OCI-LY7 (cell line): ENCODE results near the gene MTHFD2L. TPM values are rescaled to one million over a fixed set of nuclear protein-coding genes. Genes with fewer than 3 reads are reported as not detected.
"Not testable (repeated sequence)": the region's sequence is repeated elsewhere in the genome, so short reads cannot be mapped to it uniquely, and the experiment has no call there.

Experiments used
- BruUV-seq: library from RNA; stranded (reverse); fragments of 400-500 nt; replicated peaks from 2 replicates; lab custom pipeline; 2021; lab: Mats Ljungman, UMichigan
- CTCF ChIA-PET: fragments of 300-600 bp; sonication (Branson Sonifier 250); formaldehyde crosslinking; loops from one replicate; lab custom pipeline; 2022; ENCODE audit warnings: antibody characterized with exemption; ENCODE audit not compliant: unreplicated experiment; lab: Charles Lee
- POLR2A ChIA-PET: fragments of 300-600 bp; sonication (Branson Sonifier 250); formaldehyde crosslinking; loops from one replicate; lab custom pipeline; 2022; ENCODE audit warnings: antibody characterized with exemption; lab: Charles Lee
- DNase-seq: peaks from one replicate; pipeline ENCODE4 v3.0.0-alpha.2; 2015; ENCODE audit warnings: low spot score
- H2AFZ ChIP-seq: fragments of 200-600 bp; sonication (generic), shearing (Covaris generic); 2 replicates; pipeline ENCODE4 v1.6.1; 2014; ENCODE audit warnings: mild to moderate bottlenecking, antibody characterized with exemption, low read length, moderate library complexity
- H3K27ac ChIP-seq: fragments of 200-600 bp; sonication (generic); 2 replicates; pipeline ENCODE4 v1.5.1; 2014; ENCODE audit warnings: mixed run types, low read depth, mild to moderate bottlenecking, moderate library complexity, low read length, inconsistent platforms; ENCODE audit not compliant: poor library complexity, severe bottlenecking
- H3K36me3 ChIP-seq: fragments of 200-600 bp; sonication (generic); 2 replicates; pipeline ENCODE4 v1.6.1; 2014; ENCODE audit warnings: mild to moderate bottlenecking, antibody characterized with exemption, low read length, moderate library complexity, mixed read lengths; ENCODE audit not compliant: insufficient read depth
- H3K4me1 ChIP-seq: fragments of 200-600 bp; sonication (generic); 2 replicates; pipeline ENCODE4 v1.5.1; 2014; ENCODE audit warnings: mild to moderate bottlenecking, low read length; ENCODE audit not compliant: insufficient read depth, poor library complexity, severe bottlenecking
- H3K4me2 ChIP-seq: fragments of 200-600 bp; sonication (generic); 2 replicates; pipeline ENCODE4 v1.6.1; 2014; ENCODE audit warnings: mild to moderate bottlenecking, low read length
- H3K4me3 ChIP-seq: fragments of 200-600 bp; sonication (generic); 2 replicates; pipeline ENCODE4 v1.5.1; 2014; ENCODE audit warnings: mild to moderate bottlenecking, low read depth, low read length; ENCODE audit not compliant: poor library complexity, severe bottlenecking
- H3K79me2 ChIP-seq: fragments of 200-600 bp; sonication (generic); 2 replicates; pipeline ENCODE4 v1.6.1; 2016; ENCODE audit warnings: low read depth, mild to moderate bottlenecking, low read length, moderate library complexity, mixed read lengths; ENCODE audit not compliant: insufficient read depth
- H3K9me2 ChIP-seq: fragments of 200-600 bp; sonication (generic); 2 replicates; pipeline ENCODE4 v1.6.1; 2016; ENCODE audit warnings: mild to moderate bottlenecking, low read length, mixed read lengths; ENCODE audit not compliant: insufficient read depth
- H3K9me3 ChIP-seq: fragments of 200-600 bp; sonication (generic); 2 replicates; pipeline ENCODE4 v1.6.1; 2014; ENCODE audit warnings: mild to moderate bottlenecking, mixed run types, low read length, mixed read lengths
- H4K20me1 ChIP-seq: fragments of 200-600 bp; sonication (generic); 2 replicates; pipeline ENCODE4 v1.6.1; 2014; ENCODE audit warnings: mild to moderate bottlenecking, antibody characterized with exemption, low read length, moderate library complexity, mixed read lengths; ENCODE audit not compliant: insufficient read depth
- EZH2phosphoT487 ChIP-seq: fragments of 200-600 bp; sonication (generic); IDR thresholded peaks from 2 replicates; pipeline ENCODE4 v1.6.1; 2018; ENCODE audit warnings: low read depth, borderline replicate concordance, mild to moderate bottlenecking, mixed run types, antibody characterized with exemption, low read length, moderate library complexity, mixed read lengths
- intact Hi-C: fragments of 100-400 bp; cut with micrococcal nuclease; formaldehyde crosslinking; loops from one replicate; pipeline ENCODE4 v1.10.0; 2022; ENCODE audit not compliant: unreplicated experiment
- total RNA-seq, 2 experiments: library from RNA; depleted of rRNA in 1 of 2; stranded (reverse); fragments of >200 nt in 1 of 2; shearing (Covaris generic) in 1 of 2; gene quantifications; 2 replicates each; pipeline ENCODE4 v1.2.3, GENCODE V29; 2014 to 2022
- TF ChIP-seq, protein P1 (sequence below): fragments of 200-600 bp; sonication (generic); conservative IDR thresholded peaks from 2 replicates; pipeline ENCODE4 v1.5.1; 2014; ENCODE audit warnings: mild to moderate bottlenecking, antibody characterized with exemption, low read length, moderate library complexity, mixed read lengths

The MTHFD2L gene
- total RNA-seq, 2 experiments from 2014 or later: 18.7 to 18.9 TPM

DNA sequence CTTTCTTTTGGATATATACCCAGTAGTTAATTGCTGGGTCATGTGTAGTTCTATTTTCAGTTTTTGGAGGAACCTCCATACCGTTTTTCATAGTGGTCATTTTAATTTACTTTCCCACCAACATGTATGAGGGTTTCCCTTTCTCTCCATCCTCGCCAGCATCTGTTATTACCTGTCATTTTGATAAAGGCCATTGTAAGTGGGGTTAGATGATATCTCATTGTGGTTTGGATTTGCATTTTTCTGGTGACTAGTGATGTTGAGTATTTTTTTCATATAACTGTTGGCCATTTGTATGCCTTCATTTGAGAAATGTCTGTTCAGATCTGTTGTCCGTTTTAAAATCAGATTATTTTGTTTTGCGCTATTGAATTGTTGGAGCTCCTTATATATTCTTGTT, 30.2 kb upstream of the MTHFD2L start:
- no peaks in the 10 kb centered on the region for H3K79me2 ChIP-seq
- TF ChIP-seq, protein P1, sequence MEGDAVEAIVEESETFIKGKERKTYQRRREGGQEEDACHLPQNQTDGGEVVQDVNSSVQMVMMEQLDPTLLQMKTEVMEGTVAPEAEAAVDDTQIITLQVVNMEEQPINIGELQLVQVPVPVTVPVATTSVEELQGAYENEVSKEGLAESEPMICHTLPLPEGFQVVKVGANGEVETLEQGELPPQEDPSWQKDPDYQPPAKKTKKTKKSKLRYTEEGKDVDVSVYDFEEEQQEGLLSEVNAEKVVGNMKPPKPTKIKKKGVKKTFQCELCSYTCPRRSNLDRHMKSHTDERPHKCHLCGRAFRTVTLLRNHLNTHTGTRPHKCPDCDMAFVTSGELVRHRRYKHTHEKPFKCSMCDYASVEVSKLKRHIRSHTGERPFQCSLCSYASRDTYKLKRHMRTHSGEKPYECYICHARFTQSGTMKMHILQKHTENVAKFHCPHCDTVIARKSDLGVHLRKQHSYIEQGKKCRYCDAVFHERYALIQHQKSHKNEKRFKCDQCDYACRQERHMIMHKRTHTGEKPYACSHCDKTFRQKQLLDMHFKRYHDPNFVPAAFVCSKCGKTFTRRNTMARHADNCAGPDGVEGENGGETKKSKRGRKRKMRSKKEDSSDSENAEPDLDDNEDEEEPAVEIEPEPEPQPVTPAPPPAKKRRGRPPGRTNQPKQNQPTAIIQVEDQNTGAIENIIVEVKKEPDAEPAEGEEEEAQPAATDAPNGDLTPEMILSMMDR: no peak
- TF ChIP-seq EZH2phosphoT487: no peak
- no peaks in the 10 kb centered on the region for H3K36me3 ChIP-seq
- POLR2A ChIA-PET: interaction anchor here (0.7 to 0.8 kb wide), 2 partner anchors 11 to 12 kb away, joined by 3 read pairs; no protein-coding TSS in a partner anchor
- CTCF ChIA-PET: no interaction called here
- H3K9me2 ChIP-seq: no peaks in the 10 kb centered on the region
- no peaks in the 10 kb centered on the region for H3K9me3 ChIP-seq
- intact Hi-C loops: no loop called here
- no peak overlapping the region for H3K4me3 ChIP-seq
- no TSS peak for BruUV-seq
- no peaks in the 10 kb centered on the region for H4K20me1 ChIP-seq
- no peak for DNase-seq
- H3K4me1 ChIP-seq: no peaks in the 10 kb centered on the region
- no peak overlapping the region for H2AFZ ChIP-seq
- no peak overlapping the region for H3K27ac ChIP-seq
- no peak overlapping the region for H3K4me2 ChIP-seq

DNA sequence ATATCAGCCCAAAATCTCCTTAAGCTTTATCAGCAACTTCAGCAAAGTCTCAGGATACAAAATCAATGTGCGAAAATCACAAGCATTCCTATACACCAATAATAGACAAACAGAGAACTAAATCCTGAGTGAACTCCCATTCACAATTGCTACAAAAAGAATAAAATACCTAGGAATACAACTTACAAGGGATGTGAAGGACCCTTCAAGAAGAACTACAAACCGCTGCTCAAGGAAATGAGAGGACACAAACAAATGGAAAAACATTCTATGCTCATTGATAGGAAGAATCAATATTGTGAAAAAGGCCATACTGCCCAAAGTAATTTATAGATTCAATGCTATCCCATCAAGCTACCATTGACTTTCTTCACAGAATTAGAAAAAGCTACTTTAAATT, 27.1 kb upstream of the MTHFD2L start:
- BruUV-seq, H3K9me2 ChIP-seq, H3K9me3 ChIP-seq, H3K4me3 ChIP-seq, H3K79me2 ChIP-seq, CTCF ChIA-PET, H3K36me3 ChIP-seq, H3K27ac ChIP-seq, H3K4me1 ChIP-seq, H4K20me1 ChIP-seq, DNase-seq, H3K4me2 ChIP-seq, H2AFZ ChIP-seq: not testable (repeated sequence)
- POLR2A ChIA-PET: interaction anchor here (0.6 kb wide), 1 partner anchor 205 kb away, joined by 3 read pairs; no protein-coding TSS in a partner anchor
- intact Hi-C loops: loop anchor here (5.0 kb wide), 2 partner anchors 404 to 819 kb away; no protein-coding TSS in a partner anchor

DNA sequence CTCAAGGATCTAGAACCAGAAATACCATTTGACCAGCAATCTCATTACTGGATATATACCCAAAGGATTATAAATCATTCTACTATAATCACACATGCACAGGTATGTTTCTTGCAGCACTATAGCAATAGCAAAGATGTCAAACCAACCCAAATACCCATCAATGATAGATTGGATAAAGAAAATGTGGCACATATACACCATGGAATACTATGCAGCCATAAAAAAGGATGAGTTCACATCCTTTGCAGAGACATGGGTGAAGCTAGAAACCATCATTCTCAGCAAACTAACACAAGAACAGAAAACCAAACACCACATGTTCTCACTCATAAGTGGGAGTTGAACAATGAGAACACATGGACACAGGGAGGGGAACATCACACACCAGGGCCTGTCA, 25.7 kb upstream of the MTHFD2L start:
- CTCF ChIA-PET, DNase-seq, H2AFZ ChIP-seq, POLR2A ChIA-PET, H3K27ac ChIP-seq, H4K20me1 ChIP-seq, H3K4me1 ChIP-seq, H3K4me2 ChIP-seq, H3K9me3 ChIP-seq, H3K9me2 ChIP-seq, H3K36me3 ChIP-seq, H3K79me2 ChIP-seq, H3K4me3 ChIP-seq, BruUV-seq: not testable (repeated sequence)
- intact Hi-C loops: loop anchor here (5.0 kb wide), 2 partner anchors 405 to 820 kb away; no protein-coding TSS in a partner anchor

DNA sequence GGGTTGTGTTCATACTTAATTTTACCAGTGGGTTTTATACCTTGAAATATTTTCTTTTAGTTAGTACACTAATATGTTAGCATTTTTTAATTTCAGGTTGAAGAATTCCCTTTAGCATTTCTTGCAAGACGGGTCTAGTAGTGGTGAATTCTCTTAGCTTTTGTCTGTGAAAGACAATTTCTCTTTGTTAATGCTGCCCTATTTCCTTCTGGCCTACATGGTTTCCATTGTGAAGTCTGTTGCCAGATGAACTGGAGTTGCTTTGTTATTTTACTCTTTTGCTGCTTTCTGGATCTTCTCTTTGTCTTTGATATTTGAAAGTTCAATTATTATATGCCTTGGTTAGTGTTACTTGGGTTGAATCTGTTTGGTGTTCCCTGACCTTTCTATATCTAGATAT, 25.0 kb upstream of the MTHFD2L start:
- Histone ChIP-seq H3K36me3 (no peaks in the 10 kb centered on the region), H4K20me1 (no peaks in the 10 kb centered on the region), H3K79me2 (no peaks in the 10 kb centered on the region), H3K27ac (no peak overlapping the region), H2AFZ (no peak overlapping the region), H3K9me3 (no peaks in the 10 kb centered on the region), H3K4me2 (no peak overlapping the region), H3K9me2 (no peaks in the 10 kb centered on the region), H3K4me3 (no peak overlapping the region), H3K4me1 (no peaks in the 10 kb centered on the region)
- BruUV-seq: no TSS peak
- ChIA-PET CTCF (no interaction called here), POLR2A (interaction anchor here (0.5 to 1.0 kb wide), 3 partner anchors 10 to 838 kb away, joined by 3 to 7 read pairs (median 3); no protein-coding TSS in a partner anchor)
- no peak for DNase-seq
- TF ChIP-seq, protein P1: no peak
- TF ChIP-seq EZH2phosphoT487: no peak
- intact Hi-C loops: loop anchor here (5.0 kb wide), 2 partner anchors 406 to 821 kb away; no protein-coding TSS in a partner anchor
